UCSD-AML1 (cell line): Measurements from ENCODE around the gene CCDC91.
"Not testable (repeated sequence)": the region's sequence is repeated elsewhere in the genome, so short reads cannot be mapped to it uniquely, and the experiment has no call there.

ENCODE experiments used
- DNase-seq: peaks from one replicate; lab custom pipeline; 2025; ENCODE audit not compliant: unreplicated experiment; lab: John Stamatoyannopoulos, UW

The CCDC91 gene

DNA sequence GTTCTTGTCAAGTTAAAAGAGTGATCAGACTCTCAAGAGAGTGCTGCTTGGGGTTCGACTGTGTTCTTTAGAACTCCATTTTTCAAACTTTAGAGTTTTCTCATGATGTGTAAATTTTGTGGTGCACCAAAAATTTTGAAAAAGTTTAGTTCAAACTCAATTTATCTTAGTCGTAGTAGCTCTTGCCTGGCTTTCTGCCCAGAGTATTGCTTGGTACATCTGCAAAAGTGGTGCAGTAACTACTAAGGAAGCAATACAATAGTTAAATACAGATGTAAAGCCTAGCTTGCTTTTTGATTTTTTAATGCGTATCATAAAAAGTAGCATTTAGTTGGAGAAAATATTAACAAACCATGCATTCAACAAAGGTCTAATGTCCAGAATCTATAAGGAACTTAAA is 9.5 kb upstream of the CCDC91 start:
- no peak for DNase-seq

- DNase-seq = no peak
Observed at GRCh38 chr12:28184375-28184774, 5.9 kb upstream of the CCDC91 start.

- no peak for DNase-seq
Observed at GRCh38 chr12:28186500-28186899, 3.8 kb upstream of the CCDC91 start.

- no peak for DNase-seq
Observed at GRCh38 chr12:28189784-28190320, 404 bp upstream of the CCDC91 start.

GRCh38 chr12:28191051-28192048 is 1.1 kb downstream of the CCDC91 start:
- no peak for DNase-seq

- DNase-seq = no peak
Observed at GRCh38 chr12:28192125-28192524, 1.9 kb downstream of the CCDC91 start.

DNA sequence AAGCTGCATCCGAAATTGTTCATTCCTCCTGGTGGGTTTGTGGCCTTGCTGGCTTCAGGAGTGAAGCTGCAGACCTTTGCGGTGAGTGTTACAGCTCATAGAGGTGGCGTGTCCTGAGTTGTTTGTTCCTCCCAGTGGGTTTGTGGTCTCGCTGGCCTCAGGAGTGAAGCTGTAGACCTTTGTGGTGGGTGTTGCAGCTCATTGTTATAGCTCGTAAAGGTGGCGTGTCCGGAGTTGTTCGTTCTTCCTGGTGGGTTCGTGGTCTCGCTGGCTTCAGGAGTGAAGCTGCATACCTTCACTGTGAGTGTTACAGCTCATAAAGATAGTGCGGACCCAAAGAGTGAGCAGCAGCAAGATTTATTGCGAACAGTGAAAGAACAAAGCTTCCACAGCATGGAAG is 4.4 kb downstream of the CCDC91 start:
- DNase-seq = not testable (repeated sequence)

DNA sequence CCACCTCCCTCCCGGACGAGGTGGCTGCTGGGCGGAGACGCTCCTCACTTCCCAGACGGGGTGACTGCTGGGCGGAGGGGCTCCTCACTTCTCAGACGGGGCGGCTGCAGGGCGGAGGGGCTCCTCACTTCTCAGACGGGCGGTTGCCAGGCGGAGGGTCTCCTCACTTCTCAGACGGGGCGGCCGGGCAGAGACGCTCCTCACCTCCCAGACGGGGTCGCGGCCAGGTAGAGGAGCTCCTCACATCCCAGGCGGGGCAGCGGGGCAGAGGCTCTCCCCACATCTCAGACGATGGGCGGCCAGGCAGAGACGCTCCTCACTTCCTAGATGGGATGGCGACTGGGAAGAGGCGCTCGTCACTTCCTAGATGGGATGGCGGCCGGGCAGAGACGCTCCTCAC is 10.9 kb downstream of the CCDC91 start:
- not testable (repeated sequence) for DNase-seq

GRCh38 chr12:28202374-28203130 is 12.3 kb downstream of the CCDC91 start:
- DNase-seq = no peak

- DNase-seq = no peak
Observed at GRCh38 chr12:28209782-28210181, 19.5 kb downstream of the CCDC91 start.

- DNase-seq = no peak
Observed at GRCh38 chr12:28212182-28212581, 21.9 kb downstream of the CCDC91 start.

- no peak for DNase-seq
Observed at GRCh38 chr12:28215021-28215420, 24.8 kb downstream of the CCDC91 start.

- no peak for DNase-seq
Observed at GRCh38 chr12:28216016-28216415, 25.8 kb downstream of the CCDC91 start.

DNA sequence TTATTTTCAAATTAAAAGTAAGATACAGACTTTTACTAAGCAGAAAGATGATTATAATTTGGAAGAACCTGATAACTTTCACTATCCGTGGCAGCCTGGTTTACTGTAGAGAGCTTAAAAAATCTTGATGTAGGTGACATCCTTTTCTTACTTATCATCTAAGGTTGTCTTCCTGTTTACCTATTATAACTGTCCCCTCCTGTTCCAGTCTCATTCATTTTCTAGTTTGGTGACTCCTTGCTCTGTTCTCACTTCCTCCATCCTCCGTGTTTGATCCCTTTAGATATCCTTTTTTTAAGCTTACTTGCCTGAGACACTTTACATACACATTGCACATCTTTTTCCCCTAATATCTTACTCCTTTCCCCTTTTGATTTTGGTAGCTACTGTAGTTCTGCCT is 27.5 kb downstream of the CCDC91 start:
- no peak for DNase-seq

- DNase-seq = no peak
Observed at GRCh38 chr12:28218875-28219274, 28.6 kb downstream of the CCDC91 start.

DNA sequence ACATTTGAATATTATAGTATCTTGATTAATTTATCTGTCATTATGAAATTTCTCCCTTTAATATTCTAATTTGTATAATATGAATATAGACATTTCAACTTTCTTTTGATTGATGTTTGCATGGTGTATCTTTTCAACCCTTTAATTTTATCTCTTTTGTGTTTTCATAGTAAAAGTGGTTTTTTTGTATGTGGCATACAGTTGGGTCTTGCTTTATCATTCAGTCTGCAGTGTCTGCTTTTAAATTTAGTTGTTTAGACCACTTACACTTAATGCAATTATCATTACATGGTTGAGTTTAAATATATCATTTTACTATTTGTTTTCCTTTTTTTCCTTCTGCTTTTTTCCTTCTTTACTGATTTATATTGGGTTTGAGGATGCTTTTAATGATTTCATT is 29.6 kb downstream of the CCDC91 start:
- DNase-seq = no peak

- DNase-seq = no peak
Observed at GRCh38 chr12:28222081-28222700, 31.9 kb downstream of the CCDC91 start.

DNA sequence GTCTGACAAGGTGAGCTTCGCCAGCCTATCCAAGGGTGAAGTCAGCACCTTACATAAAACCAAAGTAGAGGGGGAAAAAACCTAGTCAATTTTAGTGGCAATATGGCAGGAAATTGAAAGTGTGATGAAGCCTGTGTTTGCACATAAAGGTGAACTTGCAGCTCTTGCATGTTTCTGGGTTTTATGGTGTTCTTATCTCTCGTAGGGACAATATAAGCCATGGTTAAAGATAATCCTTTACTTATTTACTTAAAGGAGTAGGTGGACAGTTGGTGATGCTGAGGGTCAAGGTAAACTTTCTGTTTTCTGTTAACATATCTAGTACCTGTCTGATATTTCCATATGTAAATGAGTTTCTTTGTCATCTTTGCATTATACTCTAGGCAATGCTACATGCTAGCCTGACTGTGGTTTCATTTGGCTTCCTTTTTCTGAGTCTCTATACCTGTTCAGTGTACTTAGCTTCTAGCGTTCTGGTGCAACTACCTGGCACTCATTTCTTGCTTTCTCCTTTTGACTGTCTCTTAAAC is 32.8 kb downstream of the CCDC91 start:
- DNase-seq = no peak

- DNase-seq = no peak
Observed at GRCh38 chr12:28223858-28224257, 33.6 kb downstream of the CCDC91 start.

GRCh38 chr12:28226705-28227104 is 36.4 kb downstream of the CCDC91 start:
- DNase-seq = no peak

- no peak for DNase-seq
Observed at GRCh38 chr12:28227251-28227650, 37.0 kb downstream of the CCDC91 start.
